IPS-18a (cell line): ENCODE results near the gene TMEM132D.

Experiments
- H3K27ac ChIP-seq: one replicate; pipeline ENCODE4 v1.5.1; 2013; ENCODE audit warnings: low read length
- H3K27me3 ChIP-seq: one replicate; pipeline ENCODE4 v1.6.1; 2013; ENCODE audit warnings: mild to moderate bottlenecking, low read length; ENCODE audit not compliant: control insufficient read depth, insufficient read depth
- H3K36me3 ChIP-seq: one replicate; pipeline ENCODE4 v1.6.1; 2013; ENCODE audit warnings: low read depth, low read length; ENCODE audit not compliant: control insufficient read depth
- H3K4me1 ChIP-seq: one replicate; pipeline ENCODE4 v1.6.1; 2013; ENCODE audit warnings: low read depth, low read length; ENCODE audit not compliant: control insufficient read depth
- H3K4me3 ChIP-seq: one replicate; pipeline ENCODE4 v1.5.1; 2013; ENCODE audit warnings: low read length
- H3K9ac ChIP-seq: one replicate; pipeline ENCODE4 v1.6.1; 2013; ENCODE audit warnings: mild to moderate bottlenecking, low read length, moderate library complexity
- H3K9me3 ChIP-seq: one replicate; pipeline ENCODE4 v1.6.1; 2013; ENCODE audit warnings: low read depth, low read length; ENCODE audit not compliant: control insufficient read depth

Gene TMEM132D

GRCh38 chr12:129145381-129145780, 758.4 kb downstream of the TMEM132D start:
- no peak overlapping the region for H3K9ac ChIP-seq
- no peaks in the 10 kb centered on the region for H3K4me1 ChIP-seq
- H3K9me3 ChIP-seq, result peaks cover 3% of the 10 kb centered on the region
- no peaks in the 10 kb centered on the region for H3K36me3 ChIP-seq
- H3K27ac ChIP-seq, result no peak overlapping the region
- no peak overlapping the region for H3K4me3 ChIP-seq
- no peaks in the 10 kb centered on the region for H3K27me3 ChIP-seq

- no peaks in the 10 kb centered on the region for H3K4me1 ChIP-seq
- H3K27ac ChIP-seq, result no peak overlapping the region
- no peaks in the 10 kb centered on the region for H3K36me3 ChIP-seq
- no peak overlapping the region for H3K9ac ChIP-seq
- H3K9me3 ChIP-seq, result peaks cover 8% of the 10 kb centered on the region
- H3K4me3 ChIP-seq, result no peak overlapping the region
- H3K27me3 ChIP-seq, result no peaks in the 10 kb centered on the region
These were observed 765.0 kb downstream of the TMEM132D start for GRCh38 chr12:129138776-129139175.

DNA sequence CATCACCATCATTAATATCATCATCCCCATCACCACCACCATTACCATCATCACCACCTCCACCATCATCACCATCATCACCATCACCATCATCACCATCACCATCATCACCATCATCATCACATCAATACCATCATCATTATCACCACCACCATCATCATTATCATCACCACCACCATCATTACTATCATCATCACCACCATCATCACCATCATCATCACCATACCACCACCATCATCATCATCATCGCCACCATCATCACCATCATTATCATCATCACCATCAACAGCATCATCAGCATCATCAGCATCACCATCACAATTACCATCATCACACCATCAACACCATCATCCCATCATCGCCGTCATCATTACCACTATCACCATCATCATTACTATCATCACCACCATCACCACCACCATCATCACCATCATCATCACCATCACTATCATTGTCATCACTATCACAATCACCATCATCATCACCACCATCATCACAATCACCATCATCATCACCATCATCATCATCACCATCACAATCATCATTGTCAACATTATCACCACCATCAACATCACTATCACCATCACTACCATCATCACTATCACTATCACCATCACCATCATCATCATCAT, 767.0 kb downstream of the TMEM132D start:
- no peak overlapping the region for H3K4me3 ChIP-seq
- H3K36me3 ChIP-seq, result no peaks in the 10 kb centered on the region
- H3K4me1 ChIP-seq, result no peaks in the 10 kb centered on the region
- peaks cover 13% of the 10 kb centered on the region for H3K9me3 ChIP-seq
- H3K9ac ChIP-seq, result no peak overlapping the region
- no peak overlapping the region for H3K27ac ChIP-seq
- no peaks in the 10 kb centered on the region for H3K27me3 ChIP-seq

- Histone ChIP-seq H3K4me3 (no peak overlapping the region), H3K9me3 (peaks cover 16% of the 10 kb centered on the region), H3K36me3 (no peaks in the 10 kb centered on the region), H3K9ac (no peak overlapping the region), H3K27ac (no peak overlapping the region), H3K27me3 (no peaks in the 10 kb centered on the region), H3K4me1 (no peaks in the 10 kb centered on the region)
These were observed 776.1 kb downstream of the TMEM132D start for GRCh38 chr12:129127771-129128170.

DNA sequence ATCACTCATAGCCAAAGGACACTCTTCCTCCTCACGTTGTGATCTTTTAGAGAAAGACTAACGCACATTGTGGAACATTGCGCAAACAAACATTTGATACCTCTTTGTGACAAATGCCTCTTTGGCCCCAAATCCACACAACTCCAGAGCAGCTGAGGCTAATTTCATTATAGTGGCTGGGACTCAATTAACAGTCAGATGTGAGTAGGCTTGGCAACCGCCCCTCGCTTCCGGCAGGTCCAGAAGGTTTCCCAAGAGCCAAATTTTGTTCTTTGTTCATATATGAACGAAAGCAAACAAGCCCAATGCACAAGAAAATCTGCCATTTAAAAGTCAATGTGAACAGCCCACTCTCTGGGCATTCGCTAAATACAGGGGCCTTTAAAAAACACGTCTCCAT, 776.6 kb downstream of the TMEM132D start:
- no peak overlapping the region for H3K9ac ChIP-seq
- no peak overlapping the region for H3K27ac ChIP-seq
- H3K4me1 ChIP-seq, result no peaks in the 10 kb centered on the region
- H3K4me3 ChIP-seq, result no peak overlapping the region
- no peaks in the 10 kb centered on the region for H3K36me3 ChIP-seq
- peaks cover 18% of the 10 kb centered on the region for H3K9me3 ChIP-seq
- H3K27me3 ChIP-seq, result no peaks in the 10 kb centered on the region

DNA sequence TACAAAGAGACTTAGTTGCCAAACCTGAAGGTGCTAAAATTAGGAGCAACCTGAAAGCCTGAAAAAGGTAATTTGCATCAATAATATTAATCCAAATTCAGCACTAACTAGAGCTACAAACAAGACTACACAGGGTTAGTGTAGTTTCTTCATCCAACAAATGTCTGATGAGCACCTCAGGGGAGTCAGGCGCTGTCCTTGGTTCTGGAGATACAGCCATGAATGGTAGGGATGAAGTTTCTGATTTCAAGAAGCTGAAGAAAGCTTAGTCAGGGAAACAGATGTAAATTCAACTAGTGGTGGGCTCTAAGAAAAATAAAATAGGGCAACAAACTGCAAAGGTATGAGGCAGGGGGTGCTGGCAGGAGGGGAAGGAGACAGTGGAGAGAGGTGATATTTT, 784.3 kb downstream of the TMEM132D start:
- Histone ChIP-seq H3K27me3 (no peaks in the 10 kb centered on the region), H3K27ac (no peak overlapping the region), H3K4me3 (no peak overlapping the region), H3K9ac (no peak overlapping the region), H3K4me1 (no peaks in the 10 kb centered on the region), H3K9me3 (peaks cover 29% of the 10 kb centered on the region), H3K36me3 (no peaks in the 10 kb centered on the region)

GRCh38 chr12:129115558-129115957, 788.3 kb downstream of the TMEM132D start:
- Histone ChIP-seq H3K9me3 (peaks cover 16% of the 10 kb centered on the region), H3K9ac (no peak overlapping the region), H3K36me3 (no peaks in the 10 kb centered on the region), H3K4me3 (no peak overlapping the region), H3K4me1 (no peaks in the 10 kb centered on the region), H3K27ac (no peak overlapping the region), H3K27me3 (no peaks in the 10 kb centered on the region)

GRCh38 chr12:129110575-129110974, 793.2 kb downstream of the TMEM132D start:
- peaks cover 22% of the 10 kb centered on the region for H3K9me3 ChIP-seq
- H3K27me3 ChIP-seq, result no peaks in the 10 kb centered on the region
- no peak overlapping the region for H3K9ac ChIP-seq
- no peak overlapping the region for H3K4me3 ChIP-seq
- H3K27ac ChIP-seq, result no peak overlapping the region
- H3K4me1 ChIP-seq, result no peaks in the 10 kb centered on the region
- no peaks in the 10 kb centered on the region for H3K36me3 ChIP-seq

DNA sequence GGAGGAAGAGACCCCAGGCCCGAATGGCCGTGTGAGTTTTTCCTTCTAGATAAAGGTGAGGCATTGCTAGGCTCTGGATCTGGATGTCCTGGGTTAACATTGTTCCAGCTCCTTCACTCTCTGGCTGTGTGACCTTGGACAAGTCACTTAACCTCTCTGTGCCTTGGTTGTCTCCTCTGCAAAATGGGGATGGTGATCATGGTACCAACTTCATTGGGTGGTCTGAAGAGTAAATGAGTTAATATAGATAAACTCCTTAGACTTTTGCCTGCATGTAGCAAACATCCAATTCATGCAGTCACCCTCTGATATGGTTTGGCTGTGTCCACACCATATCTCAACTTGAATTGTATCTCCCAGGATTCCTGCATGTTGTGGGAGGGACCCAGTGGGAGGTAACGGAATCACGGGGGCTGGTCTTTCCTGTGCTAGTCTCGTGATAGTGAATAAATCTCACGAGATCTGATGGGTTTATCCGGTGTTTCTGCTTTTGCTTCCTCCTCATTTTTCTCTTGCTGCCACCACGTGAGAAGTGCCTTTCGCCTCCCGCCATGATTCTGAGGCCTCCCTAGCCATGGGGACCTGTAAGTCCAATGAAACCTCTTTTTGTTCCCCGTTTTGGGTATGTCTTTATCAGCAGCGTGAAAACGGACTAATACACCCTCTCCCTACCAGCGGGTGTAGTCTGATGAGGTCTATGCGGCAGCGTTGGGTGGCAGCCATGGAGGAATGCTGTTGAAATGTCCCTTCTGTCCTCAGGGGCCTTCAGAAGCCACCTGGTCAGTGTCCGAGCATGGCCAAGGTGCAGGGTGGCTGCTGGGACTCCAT, 794.4 kb downstream of the TMEM132D start:
- Histone ChIP-seq H3K4me3 (no peak overlapping the region), H3K9me3 (peaks cover 16% of the 10 kb centered on the region), H3K36me3 (no peaks in the 10 kb centered on the region), H3K4me1 (no peaks in the 10 kb centered on the region), H3K27me3 (no peaks in the 10 kb centered on the region), H3K27ac (no peak overlapping the region), H3K9ac (no peak overlapping the region)

GRCh38 chr12:129106772-129107171, 797.1 kb downstream of the TMEM132D start:
- H3K27ac ChIP-seq, result no peak overlapping the region
- no peak overlapping the region for H3K9ac ChIP-seq
- no peaks in the 10 kb centered on the region for H3K36me3 ChIP-seq
- H3K9me3 ChIP-seq, result peaks cover 19% of the 10 kb centered on the region
- no peaks in the 10 kb centered on the region for H3K27me3 ChIP-seq
- no peaks in the 10 kb centered on the region for H3K4me1 ChIP-seq
- no peak overlapping the region for H3K4me3 ChIP-seq

DNA sequence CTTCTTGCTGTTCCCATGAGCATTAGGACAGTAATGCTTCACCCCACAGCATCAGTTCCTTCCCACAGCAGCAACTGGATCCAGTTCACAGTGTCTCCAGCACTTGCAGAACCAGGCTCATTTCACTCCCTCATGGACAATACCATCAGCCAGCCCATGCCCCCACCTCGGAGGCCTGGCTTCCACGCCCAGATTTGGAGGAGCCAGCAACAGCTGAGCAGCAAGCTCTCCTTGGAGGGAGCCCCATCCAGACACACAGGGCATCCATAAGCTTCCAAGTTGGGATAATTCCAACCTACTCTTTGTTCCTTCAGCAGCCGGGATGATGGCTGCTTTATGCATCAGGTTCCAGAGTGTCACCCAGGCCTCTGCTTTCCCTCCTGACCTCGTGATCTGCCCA, 800.6 kb downstream of the TMEM132D start:
- peaks cover 23% of the 10 kb centered on the region for H3K9me3 ChIP-seq
- H3K36me3 ChIP-seq, result no peaks in the 10 kb centered on the region
- no peaks in the 10 kb centered on the region for H3K27me3 ChIP-seq
- H3K27ac ChIP-seq, result no peak overlapping the region
- no peak overlapping the region for H3K4me3 ChIP-seq
- H3K4me1 ChIP-seq, result no peaks in the 10 kb centered on the region
- H3K9ac ChIP-seq, result no peak overlapping the region

GRCh38 chr12:129102233-129102632, 801.6 kb downstream of the TMEM132D start:
- Histone ChIP-seq H3K27ac (no peak overlapping the region), H3K9ac (no peak overlapping the region), H3K36me3 (no peaks in the 10 kb centered on the region), H3K4me1 (no peaks in the 10 kb centered on the region), H3K9me3 (peaks cover 16% of the 10 kb centered on the region), H3K4me3 (no peak overlapping the region), H3K27me3 (no peaks in the 10 kb centered on the region)
